Measurements from ENCODE around the gene CST9L.

GRCh38 chr20:23603321-23603720 is 35.0 kb upstream of the CST9L start:
- TF ChIP-seq CTCF (IDR thresholded peaks at IDR 0.05 in 2 of 3, conservative IDR thresholded peaks at IDR 0.05 in 1 of 3; ENCODE audit: control insufficient read depth in 2 of 3, extremely low read depth in 1 of 3, insufficient read depth in 1 of 3, low read depth in 3 of 3, low read length in 3 of 3) (no peak), RELB (IDR thresholded peaks at IDR 0.05; ENCODE audit: low read depth) (no peak), POLR2AphosphoS2 (IDR thresholded peaks at IDR 0.05; ENCODE audit: low read depth, low read length) (no peak), CREB1 (IDR thresholded peaks at IDR 0.05; ENCODE audit: low read depth) (no peak), KAT2A (conservative IDR thresholded peaks at IDR 0.05; ENCODE audit: control insufficient read depth, low read depth, low read length) (no peak), MXI1 (IDR thresholded peaks at IDR 0.05; ENCODE audit: low read depth, low read length) (no peak), POLR2A (IDR thresholded peaks at IDR 0.05; ENCODE audit: low read depth, low read length) (no peak), ZNF592 (IDR thresholded peaks at IDR 0.05) (no peak), MAX (IDR thresholded peaks at IDR 0.05; ENCODE audit: low read depth, low read length) (no peak), ZBED1 (IDR thresholded peaks at IDR 0.05; ENCODE audit: borderline replicate concordance) (no peak), POLR2AphosphoS5 (IDR thresholded peaks at IDR 0.05; ENCODE audit: low read length) (no peak), BCL3 (IDR thresholded peaks at IDR 0.05; ENCODE audit: borderline replicate concordance, insufficient read depth, low read depth, low read length, poor library complexity, severe bottlenecking) (no peak), YBX1 (IDR thresholded peaks at IDR 0.05) (no peak), RELA (IDR thresholded peaks at IDR 0.05; ENCODE audit: borderline replicate concordance, partially characterized antibody) (no peak)
